HG02571 (cell line): ENCODE results near the gene HOMEZ.
"Not testable (repeated sequence)": the region's sequence is repeated elsewhere in the genome, so short reads cannot be mapped to it uniquely, and the experiment has no call there.

Source experiments
- ATAC-seq: cut with Tn5 transposase; IDR thresholded peaks from one replicate; pipeline ENCODE4 v1.9.1; 2021; ENCODE audit warnings: mild to moderate bottlenecking, moderate library complexity; ENCODE audit not compliant: unreplicated experiment

HOMEZ gene

DNA sequence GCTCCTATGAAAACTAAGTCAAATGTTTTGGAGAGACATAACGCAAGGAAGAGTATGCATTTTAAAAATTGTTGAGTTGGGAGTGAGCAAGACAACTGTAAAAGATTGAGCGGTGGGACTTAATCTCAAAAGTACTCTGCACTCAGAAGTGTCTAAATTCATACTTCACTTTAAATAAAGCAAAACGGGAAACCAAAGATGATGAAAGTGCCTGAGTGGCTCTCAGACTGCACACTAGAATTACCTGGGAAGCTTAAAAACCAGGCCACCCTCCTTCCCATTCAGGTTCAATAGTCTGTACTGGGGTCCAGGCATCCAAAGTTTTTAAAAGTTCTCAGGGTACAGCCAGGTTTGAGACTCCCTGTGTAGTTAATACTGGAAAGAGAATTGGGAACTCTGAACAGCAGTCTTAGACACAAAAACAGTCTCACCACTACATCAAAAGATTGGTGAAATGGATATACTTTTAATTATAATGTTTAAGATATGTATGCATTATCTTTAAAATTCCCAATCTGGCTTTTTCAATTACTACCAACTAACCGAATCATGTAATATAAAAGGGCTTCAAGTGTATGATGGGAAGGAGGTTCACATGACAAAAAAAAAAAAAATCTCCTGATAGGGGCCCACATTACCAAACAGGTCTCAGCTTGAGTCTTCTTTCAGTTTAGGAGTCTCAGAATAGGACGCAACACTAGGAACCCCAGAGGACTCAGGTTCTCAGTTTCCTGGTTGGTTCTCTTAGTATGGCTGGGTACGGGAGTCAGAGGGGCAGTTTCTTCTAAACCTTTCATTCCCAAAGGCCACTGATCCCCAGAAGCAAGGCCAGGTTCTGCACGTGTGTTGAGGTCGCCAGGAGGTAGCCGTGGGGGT is 1.0 kb downstream of the HOMEZ start:
- no peak for ATAC-seq

DNA sequence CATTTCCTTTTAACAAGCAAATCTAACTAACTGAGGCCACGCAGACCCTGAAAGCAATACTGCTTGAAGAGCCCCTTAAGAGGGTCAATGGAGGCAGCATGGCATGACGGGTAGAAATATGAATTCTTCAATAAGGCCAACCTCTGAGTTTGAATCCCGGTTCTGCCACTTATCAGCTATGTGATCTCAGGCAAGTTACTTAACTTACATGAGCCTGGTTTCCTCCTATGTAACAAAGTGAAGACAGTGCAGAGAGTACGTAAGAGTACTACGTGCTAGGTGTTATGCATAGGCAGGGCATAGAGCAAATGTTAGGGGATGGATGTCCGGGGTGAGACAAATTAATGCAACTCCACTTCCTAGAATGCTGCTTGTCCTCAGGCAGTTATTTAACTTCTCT is 4.7 kb downstream of the HOMEZ start:
- ATAC-seq, result no peak

GRCh38 chr14:23277928-23278327 is 8.0 kb downstream of the HOMEZ start:
- ATAC-seq, result not testable (repeated sequence)

- no peak for ATAC-seq
Measured at GRCh38 chr14:23277189-23277588, 8.7 kb downstream of the HOMEZ start.

- no peak for ATAC-seq
Measured at GRCh38 chr14:23275412-23275811, 10.5 kb downstream of the HOMEZ start.

- ATAC-seq, result no peak
Measured at GRCh38 chr14:23269193-23269592, 16.7 kb downstream of the HOMEZ start.

DNA sequence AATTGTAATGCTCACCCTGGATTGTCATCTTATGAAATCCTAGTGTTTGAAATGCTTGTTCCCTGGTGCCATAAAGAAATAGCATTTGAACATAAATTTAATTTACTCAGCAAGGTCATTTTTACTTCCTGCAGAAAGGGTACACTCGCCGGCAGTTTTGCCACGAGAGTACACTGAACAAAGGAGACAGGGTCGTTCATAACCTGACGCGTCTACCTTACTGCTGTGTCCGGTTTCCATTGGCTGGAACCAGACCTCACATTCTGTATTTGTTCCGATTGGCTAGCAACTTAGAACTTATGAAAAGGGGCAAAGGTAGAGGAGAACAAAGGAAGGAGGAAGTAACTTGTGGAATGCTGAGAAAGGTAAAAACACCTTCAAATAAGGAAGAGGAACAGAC is 25.1 kb downstream of the HOMEZ start:
- not testable (repeated sequence) for ATAC-seq

- ATAC-seq, result no peak
Measured at GRCh38 chr14:23259426-23259825, 26.5 kb downstream of the HOMEZ start.

DNA sequence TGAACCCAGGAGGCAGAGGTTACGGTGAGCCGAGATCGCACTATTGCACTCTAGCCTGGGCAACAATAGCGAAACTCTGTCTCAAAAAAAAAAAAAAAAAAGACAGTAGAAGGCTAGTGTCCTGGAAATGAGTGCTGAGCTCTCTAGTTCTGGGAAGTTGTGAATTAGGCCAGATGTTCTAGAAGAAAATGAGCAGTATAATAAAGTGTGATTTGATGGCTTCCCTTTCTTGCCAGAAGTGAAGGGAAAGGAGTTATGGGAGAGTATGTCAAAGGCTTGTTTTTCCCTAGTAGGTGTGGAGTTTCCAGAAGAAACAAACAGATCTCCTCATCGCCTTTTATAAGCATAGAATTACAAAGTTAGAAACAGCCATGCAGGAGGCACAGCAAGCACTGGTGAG is 27.7 kb downstream of the HOMEZ start:
- no peak for ATAC-seq

- no peak for ATAC-seq
Measured at GRCh38 chr14:23252420-23253333, 33.3 kb downstream of the HOMEZ start.

DNA sequence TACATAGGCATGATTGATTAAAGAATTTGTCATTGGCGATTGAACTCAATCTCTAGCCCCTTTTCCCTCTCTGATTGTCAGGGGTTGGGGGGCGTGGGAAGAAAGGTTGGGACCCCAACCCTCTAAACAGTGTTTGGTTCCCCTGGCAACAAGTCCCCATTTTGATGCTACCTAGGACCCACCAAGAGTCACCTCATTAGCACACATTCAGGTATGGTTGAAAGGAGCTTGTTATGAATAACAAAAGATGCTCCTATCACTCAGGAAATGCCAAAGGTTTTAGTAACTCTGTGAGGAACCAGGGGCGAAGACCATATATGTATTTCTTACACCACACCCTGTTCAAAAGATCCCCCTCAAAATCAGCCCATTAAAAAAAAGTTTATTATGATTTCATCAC is 33.9 kb downstream of the HOMEZ start:
- ATAC-seq, result no peak

GRCh38 chr14:23249824-23250223 is 36.1 kb downstream of the HOMEZ start:
- no peak for ATAC-seq

GRCh38 chr14:23248601-23249000 is 37.3 kb downstream of the HOMEZ start:
- no peak for ATAC-seq

GRCh38 chr14:23245282-23245681 is 40.6 kb downstream of the HOMEZ start:
- no peak for ATAC-seq

DNA sequence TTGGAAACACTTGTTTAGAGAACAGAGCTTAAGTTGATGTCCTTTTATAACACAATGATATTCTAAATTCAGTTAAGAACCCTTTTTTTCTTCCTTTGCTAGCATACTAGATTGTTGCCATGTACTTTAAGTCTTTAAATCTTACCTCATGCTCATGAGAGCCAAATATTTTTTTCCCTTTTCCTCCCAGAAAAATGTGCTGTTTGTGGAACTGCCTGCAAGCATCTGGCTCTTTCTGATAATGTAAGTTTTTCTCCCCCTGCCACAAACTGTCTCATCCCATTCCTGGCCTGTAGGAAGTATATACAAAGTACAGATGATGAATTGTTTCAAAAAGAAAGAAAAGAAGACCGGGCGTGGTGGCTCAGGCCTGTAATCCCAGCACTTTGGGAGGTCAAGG is 42.9 kb downstream of the HOMEZ start:
- ATAC-seq, result no peak

DNA sequence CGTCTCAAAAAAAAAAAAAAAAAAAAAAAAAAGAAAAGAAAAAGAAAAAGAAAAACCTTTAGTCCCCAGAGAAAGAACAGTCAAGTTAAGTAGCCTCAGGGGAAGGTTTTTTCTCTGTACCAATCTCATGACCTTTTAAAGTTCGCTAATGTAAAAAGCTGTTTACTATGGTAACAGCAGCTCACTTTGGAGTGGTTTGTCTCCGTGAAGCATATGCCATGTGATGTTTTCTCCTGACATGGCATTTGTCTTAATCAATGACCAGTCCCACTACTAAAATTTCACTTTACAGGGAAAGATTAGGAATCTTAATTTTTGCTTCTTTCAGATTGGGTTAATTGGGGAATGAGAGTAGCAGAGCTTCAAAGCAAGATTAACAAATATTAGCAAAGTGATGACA is 43.9 kb downstream of the HOMEZ start:
- no peak for ATAC-seq

GRCh38 chr14:23241061-23241715 is 44.7 kb downstream of the HOMEZ start:
- not testable (repeated sequence) for ATAC-seq

DNA sequence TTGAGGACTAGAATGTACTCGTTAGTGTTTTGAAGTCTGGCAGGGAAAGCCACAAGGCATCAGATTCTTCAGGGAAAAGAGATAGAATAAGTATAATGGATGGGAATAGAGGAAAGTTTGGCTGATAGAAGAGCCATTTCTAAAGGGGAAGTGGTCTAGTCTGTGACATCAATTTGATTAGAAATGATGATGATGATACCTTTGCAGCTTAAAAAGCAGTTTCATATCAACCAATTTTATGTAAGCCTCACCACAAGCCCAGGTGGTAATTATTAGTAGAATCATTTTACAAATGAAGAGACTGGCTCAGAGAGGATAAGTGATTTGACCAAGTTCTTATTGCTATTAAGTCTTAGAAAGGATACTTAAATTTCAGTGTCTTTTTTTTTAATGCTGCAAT is 45.3 kb downstream of the HOMEZ start:
- ATAC-seq, result no peak

DNA sequence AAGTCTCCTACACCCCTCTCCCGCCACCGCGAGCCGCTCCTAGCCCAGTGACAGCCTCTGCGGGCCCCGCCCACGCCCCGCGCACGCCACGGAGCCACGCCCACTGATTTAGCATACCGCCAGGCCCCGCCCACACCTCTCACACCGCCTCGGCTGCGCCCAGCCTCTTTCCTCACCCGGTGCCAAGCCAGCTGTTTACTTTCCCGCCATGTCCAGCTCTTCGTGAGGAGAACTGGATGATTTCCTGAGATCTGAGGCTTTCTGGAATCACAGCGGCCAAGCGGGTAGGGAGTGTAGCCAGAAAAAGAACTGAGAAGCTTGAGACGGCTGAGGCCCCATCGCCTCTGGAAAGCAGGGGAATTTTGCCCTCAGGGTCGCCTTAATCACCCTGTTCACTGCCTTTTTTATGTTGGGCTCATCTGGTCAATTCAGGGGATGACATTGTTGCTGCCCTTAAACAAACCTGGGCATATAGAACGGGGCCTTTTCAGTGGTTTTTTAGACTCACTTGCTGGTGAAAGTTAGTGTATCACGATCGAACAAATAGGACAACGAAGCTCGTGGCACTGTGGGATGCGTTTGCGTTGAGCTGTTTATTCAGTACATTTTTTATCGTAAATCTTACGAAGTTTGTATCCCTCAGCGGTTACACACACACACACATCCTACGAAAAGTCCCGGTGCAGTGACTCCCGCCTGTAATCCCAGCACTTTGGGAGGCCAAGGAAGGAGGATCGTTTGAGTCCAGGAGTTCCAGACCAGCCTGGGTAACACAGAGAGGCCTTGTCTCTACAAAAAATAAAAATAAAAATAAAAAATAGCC is 47.9 kb downstream of the HOMEZ start, which contains the start of gene RNF212B:
Gene RNF212B, plus strand, starts transcription at position 165 of the 823 bp plus-strand sequence. CDS start 2,410 bp downstream, outside the sequence.
- ATAC-seq, result peak; percentile 66

GRCh38 chr14:23232241-23232808 is 53.6 kb downstream of the HOMEZ start:
- ATAC-seq, result not testable (repeated sequence)
